Head of caudate nucleus (tissue), 42 donors: Measurements from ENCODE around the gene TUT4.
"Not testable (repeated sequence)": the region's sequence is repeated elsewhere in the genome, so short reads cannot be mapped to it uniquely, and the experiment has no call there.

Experiments
- DNase-seq, 42 donors: peaks; one replicate each; pipeline versions ENCODE4 v3.0.0 to v3.0.0-alpha.2; 2020 to 2021; ENCODE audit warnings: mixed read lengths in 7 of 42
- intact Hi-C: fragments of 100-400 bp; cut with DNase I; formaldehyde crosslinking; loops from one replicate; pipeline ENCODE4 v1.15.0; 2022

TUT4 gene

DNA sequence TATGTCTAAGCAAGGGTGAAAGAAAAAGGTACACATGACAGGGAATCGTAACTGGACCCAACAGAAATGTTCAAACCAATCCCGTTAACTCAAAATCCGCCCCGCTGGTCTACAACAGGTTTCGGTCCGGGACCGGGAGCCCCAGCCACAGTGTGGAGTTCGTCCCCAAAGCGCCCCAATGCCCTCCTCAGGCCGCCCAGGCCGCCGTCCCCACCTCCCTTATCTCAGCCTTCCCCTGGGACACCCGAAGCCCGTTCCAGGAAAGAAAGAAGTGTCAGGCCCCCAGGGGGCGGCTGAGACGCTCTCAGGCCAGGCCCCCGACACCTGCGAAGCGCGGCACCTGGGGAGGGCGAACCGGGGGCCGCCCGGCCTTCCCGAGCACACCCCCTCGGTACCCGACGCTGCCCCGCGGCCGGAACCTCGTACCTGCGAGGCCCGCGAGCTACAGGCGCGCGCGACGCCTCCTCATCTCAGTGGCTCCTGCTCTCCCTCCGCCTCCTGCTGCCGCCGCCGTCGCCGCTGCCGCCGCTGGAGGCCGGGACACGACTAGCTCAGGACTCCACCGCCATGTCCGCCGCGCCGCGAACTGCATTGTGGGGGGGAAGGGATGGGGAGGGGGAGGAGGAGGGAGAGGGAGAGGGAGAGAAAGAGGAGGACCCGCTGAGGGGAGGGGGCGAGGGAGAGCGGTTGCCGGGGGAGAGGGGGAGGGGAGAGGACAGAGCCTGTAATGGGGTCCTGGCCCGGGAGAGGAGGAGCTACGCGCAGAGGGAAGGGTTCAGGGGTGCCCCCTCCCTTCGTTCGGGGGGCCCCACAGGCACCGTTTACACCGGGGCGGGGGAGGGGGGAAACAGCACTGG is at the start of gene TUT4:
Gene TUT4, minus strand, starts transcription at position 588 of the 857 bp plus-strand sequence. CDS start 26,812 bp downstream, outside the sequence.
- peak; percentile 53 to 91 (median 79) for DNase-seq
- intact Hi-C loops = loop anchor here (10.0 kb wide), 2 partner anchors 148 to 152 kb away; partner anchors contain the start of genes ORC1 and PRPF38A

GRCh38 chr1:52601991-52602855 is 49.3 kb upstream of the TUT4 start, which contains the start of gene GPX7:
GPX7 (plus strand) TSS chr1:52602371; CDS start chr1:52602410, 39 bp downstream.
- DNase-seq = peak in 40 of 42 donors; percentile 13 to 77 (median 53)
- intact Hi-C loops = no loop called here

- DNase-seq = no peak
- intact Hi-C loops = no loop called here
These were observed 48.6 kb upstream of the TUT4 start for GRCh38 chr1:52601519-52601918.

GRCh38 chr1:52600533-52601179 is 47.8 kb upstream of the TUT4 start:
- intact Hi-C loops = no loop called here
- DNase-seq = no peak

DNA sequence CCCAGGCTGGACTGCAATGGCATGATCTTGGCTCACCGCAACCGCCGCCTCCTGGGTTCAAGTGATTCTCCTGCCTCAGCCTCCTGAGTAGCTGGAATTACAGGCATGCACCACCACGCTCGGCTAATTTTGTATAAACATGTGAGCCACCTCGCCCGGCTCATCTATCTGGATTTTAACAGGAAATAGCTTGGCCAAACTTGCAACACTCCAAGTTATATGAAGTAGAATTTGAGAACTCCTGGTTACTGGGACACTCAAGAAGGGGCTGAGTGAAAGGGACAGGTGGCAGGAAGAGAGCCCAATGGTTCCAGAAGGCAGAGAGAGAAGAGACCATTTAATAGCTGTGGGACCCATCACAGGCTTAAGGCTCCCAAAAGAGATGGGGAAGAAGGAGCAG is 46.3 kb upstream of the TUT4 start:
- DNase-seq = no peak
- intact Hi-C loops = no loop called here

GRCh38 chr1:52598729-52599128 is 45.8 kb upstream of the TUT4 start:
- intact Hi-C loops = no loop called here
- no peak for DNase-seq

- no peak for DNase-seq
- intact Hi-C loops = no loop called here
These were observed 45.0 kb upstream of the TUT4 start for GRCh38 chr1:52597912-52598311.

- intact Hi-C loops = no loop called here
These were observed 42.2 kb upstream of the TUT4 start for GRCh38 chr1:52595061-52595460.

GRCh38 chr1:52593495-52593894 is 40.6 kb upstream of the TUT4 start:
- no peak for DNase-seq
- intact Hi-C loops = no loop called here

More at GRCh38 chr1:52595061-52595460, 42.2 kb upstream of the TUT4 start:
- no peak for DNase-seq

DNA sequence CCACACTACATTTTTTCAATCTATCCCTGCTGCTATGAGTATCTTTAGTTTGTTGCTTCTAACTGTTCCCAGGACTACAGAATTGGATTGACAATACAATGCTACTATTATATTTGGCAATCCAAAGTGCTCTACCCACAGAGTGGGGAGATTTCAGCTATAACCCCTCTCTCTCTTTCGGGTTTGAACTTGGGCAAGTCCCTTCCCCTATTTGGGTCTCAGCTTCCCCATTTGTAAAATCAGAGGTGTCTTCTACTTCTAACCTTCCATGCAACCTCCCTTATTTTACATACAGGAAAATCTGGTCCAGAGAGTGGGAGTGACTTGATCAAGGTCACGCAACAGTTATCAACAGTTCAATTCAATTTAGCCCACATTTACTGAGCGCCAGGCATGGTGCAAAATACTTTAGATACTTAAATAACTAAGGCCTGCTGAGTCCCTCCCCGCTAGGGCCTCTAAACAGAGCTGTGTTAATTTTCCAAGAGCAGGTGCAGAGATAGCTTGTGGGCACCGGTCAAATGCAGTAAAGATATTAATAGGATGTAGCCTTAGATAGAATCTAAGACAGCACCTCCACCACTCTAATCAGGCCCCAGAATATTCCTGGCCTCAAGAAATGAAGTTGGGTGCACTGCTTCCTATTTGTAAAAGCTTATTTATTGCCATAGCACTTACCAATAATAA is 39.9 kb upstream of the TUT4 start:
- intact Hi-C loops = no loop called here

GRCh38 chr1:52590266-52590665 is 37.4 kb upstream of the TUT4 start:
- no peak for DNase-seq
- intact Hi-C loops = no loop called here

More for the DNA sequence above, 39.9 kb upstream of the TUT4 start:
- DNase-seq = no peak

DNA sequence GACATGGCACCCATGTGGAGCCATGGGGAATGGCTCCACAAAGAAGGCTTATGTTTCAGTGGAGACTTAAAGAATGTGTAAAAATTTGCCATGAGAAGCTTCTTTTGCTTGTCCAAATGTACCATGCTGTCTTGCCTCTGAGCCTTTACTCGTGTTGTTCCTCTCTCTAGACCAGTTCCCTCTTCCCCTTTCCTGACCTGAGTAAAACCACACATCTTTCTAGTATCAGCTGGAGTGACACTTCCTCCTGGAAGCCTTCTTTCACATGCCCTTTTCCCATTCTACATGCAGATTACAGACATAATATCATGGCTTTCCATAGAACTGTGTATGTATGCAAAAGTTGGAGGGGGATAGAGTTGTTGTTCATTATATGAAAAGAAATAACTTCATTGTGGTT is 35.6 kb upstream of the TUT4 start:
- intact Hi-C loops = no loop called here
- DNase-seq = no peak

GRCh38 chr1:52588027-52588426 is 35.1 kb upstream of the TUT4 start:
- intact Hi-C loops = no loop called here
- no peak for DNase-seq

DNA sequence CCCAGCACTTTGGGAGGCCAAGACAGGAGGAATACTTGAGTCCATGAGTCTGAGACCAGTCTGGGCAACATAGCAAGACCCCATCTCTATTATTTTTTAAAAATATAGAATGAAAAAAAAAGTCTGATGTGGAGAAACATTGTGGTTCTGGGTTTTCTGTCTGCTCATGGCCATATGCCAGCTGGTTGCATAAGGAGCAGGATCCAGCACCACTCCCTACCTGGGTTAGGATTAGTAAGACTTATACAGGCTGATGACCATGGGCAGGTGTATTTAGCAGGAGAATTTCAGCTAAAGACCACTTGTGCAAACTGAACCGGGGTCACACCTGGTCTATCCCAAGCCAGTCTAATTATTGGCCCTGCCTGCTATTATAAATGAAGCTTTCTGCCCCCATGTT is 32.6 kb upstream of the TUT4 start:
- intact Hi-C loops = no loop called here
- no peak for DNase-seq

DNA sequence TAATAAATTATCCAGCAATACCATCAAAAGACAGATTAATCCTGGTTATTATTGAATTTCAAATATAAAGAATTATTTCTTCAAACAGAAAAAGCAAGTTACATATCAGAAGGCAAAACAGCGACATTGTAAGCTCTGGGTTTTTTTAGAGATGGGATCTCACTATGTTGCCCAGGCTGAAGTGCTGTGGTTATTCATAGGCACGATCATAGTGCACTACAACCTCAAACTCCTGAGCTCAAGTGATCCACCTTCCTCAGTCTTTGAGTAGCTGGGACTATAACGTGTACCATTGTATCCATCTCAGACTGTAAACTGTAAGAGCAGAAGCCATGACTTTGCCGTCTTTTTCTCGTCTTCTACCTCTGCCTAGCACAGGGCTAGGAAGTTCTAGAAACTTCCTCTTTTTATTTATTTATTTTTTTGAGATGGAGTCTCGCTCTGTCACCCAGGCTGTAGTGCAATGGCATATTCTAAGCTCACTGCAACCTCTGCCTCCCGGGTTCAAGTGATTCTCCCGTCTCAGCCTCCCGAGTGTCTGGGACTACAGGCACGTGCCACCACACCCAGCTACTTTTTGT is 29.3 kb upstream of the TUT4 start:
- no peak for DNase-seq
- intact Hi-C loops = no loop called here

DNA sequence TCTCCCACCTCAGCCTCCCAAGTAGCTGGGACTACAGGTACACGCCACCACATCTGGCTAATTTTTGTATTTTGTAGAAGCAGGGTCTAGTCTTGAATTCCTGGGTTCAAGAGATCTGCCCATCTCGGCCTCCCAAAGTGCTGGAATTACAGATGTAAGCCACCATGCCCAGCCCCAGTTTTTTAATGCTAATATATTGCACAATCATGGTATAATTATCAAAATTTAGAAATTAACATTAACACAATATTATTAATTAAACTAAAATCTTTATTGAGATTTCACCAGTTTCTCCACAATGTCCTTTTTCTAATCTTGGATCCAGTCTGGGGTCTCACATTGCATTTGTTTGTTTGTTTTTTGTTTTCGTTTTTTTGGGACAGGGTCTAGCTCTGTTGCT is 27.4 kb upstream of the TUT4 start:
- no peak for DNase-seq
- intact Hi-C loops = no loop called here

DNA sequence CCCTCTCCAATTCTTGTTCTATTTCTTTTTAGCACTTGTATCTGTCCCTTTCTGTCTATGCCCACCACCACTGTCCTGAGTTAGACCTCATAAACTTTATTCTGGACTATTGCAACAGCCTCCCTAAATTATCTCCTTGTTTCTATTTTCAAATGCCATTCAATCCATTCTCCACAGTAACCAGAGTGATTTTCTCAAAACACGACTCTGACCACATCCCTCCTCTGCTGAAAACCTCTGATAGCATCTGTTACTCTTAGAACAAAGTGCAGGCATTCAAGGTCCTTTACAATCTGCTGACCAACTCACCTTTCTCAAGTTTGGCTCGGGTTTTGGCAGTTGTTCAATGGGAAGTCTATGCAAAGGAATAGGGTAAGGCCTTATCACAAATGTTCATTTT is 26.5 kb upstream of the TUT4 start:
- intact Hi-C loops = no loop called here
- no peak for DNase-seq

- intact Hi-C loops, DNase-seq: not testable (repeated sequence)
These were observed 25.2 kb upstream of the TUT4 start for GRCh38 chr1:52578066-52578465.

DNA sequence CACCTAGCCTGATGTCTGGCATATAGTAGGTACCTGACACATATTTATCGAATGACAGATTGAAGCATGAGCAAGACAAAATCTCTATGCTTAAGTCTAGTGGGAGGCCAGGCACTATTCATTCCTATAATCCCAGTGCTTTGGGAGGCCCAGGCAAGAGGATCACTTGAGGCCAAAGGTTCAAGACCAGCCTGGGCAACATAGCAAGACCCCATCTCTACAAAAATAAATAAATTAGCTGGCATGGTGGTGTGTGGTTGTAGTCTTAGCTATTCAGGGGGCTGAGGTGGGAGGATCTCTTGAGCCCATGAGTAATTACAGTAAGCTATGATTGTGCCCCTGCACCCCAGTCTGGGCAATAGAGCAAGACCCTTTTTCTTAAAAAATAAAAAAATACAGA is 23.2 kb upstream of the TUT4 start:
- intact Hi-C loops = no loop called here

More for the DNA sequence above, 23.2 kb upstream of the TUT4 start:
- DNase-seq = no peak
